HL-60 (cell line): Measurements from ENCODE around the gene SH3GL2.

Experiments used
- POLR2AphosphoS5 ChIP-seq: IDR thresholded peaks from 2 replicates; pipeline ENCODE4 v1.6.1; 2012; ENCODE audit warnings: low read depth
- TF ChIP-seq, protein P1 (sequence below): IDR thresholded peaks from one replicate; pipeline ENCODE4 v1.5.1; 2011; ENCODE audit warnings: low read length, control low read depth, inconsistent platforms; ENCODE audit not compliant: insufficient read depth
- TF ChIP-seq, protein P2 (sequence below): IDR thresholded peaks from 2 replicates; pipeline ENCODE4 v1.6.1; 2012; ENCODE audit warnings: low read depth; ENCODE audit not compliant: insufficient replicate concordance

DNA sequence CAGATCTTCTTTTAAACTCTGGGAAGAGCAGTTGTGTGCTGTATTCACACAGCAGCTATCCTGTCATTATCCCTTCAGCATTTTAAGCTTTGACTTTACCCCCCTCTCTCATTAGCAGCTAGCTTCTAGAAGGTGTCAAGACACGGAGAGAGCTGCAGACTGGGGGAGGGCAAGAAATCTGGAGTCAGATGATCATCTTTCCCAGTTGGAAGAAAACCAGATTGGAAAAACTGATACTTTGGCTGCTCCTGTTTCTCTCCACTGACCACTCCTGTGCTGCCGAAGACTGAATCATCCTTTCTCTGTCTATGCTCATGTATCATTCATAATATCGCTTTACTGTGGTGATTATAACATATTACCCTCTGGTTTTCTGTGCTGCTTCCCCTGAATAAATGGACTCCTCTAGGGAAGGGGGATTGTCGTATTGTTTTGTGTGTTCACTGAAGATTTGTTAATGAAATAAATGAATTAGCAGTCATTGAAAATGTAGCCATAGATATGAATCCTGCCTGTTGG is 75.1 kb downstream of the SH3GL2 start:
- TF ChIP-seq, protein P1, sequence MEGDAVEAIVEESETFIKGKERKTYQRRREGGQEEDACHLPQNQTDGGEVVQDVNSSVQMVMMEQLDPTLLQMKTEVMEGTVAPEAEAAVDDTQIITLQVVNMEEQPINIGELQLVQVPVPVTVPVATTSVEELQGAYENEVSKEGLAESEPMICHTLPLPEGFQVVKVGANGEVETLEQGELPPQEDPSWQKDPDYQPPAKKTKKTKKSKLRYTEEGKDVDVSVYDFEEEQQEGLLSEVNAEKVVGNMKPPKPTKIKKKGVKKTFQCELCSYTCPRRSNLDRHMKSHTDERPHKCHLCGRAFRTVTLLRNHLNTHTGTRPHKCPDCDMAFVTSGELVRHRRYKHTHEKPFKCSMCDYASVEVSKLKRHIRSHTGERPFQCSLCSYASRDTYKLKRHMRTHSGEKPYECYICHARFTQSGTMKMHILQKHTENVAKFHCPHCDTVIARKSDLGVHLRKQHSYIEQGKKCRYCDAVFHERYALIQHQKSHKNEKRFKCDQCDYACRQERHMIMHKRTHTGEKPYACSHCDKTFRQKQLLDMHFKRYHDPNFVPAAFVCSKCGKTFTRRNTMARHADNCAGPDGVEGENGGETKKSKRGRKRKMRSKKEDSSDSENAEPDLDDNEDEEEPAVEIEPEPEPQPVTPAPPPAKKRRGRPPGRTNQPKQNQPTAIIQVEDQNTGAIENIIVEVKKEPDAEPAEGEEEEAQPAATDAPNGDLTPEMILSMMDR, result no peak
- TF ChIP-seq POLR2AphosphoS5, result no peak
- TF ChIP-seq, protein P2, sequence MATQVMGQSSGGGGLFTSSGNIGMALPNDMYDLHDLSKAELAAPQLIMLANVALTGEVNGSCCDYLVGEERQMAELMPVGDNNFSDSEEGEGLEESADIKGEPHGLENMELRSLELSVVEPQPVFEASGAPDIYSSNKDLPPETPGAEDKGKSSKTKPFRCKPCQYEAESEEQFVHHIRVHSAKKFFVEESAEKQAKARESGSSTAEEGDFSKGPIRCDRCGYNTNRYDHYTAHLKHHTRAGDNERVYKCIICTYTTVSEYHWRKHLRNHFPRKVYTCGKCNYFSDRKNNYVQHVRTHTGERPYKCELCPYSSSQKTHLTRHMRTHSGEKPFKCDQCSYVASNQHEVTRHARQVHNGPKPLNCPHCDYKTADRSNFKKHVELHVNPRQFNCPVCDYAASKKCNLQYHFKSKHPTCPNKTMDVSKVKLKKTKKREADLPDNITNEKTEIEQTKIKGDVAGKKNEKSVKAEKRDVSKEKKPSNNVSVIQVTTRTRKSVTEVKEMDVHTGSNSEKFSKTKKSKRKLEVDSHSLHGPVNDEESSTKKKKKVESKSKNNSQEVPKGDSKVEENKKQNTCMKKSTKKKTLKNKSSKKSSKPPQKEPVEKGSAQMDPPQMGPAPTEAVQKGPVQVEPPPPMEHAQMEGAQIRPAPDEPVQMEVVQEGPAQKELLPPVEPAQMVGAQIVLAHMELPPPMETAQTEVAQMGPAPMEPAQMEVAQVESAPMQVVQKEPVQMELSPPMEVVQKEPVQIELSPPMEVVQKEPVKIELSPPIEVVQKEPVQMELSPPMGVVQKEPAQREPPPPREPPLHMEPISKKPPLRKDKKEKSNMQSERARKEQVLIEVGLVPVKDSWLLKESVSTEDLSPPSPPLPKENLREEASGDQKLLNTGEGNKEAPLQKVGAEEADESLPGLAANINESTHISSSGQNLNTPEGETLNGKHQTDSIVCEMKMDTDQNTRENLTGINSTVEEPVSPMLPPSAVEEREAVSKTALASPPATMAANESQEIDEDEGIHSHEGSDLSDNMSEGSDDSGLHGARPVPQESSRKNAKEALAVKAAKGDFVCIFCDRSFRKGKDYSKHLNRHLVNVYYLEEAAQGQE, result no peak
